NB4 (cell line): ENCODE measurements around the gene CDC16.
"Not testable (repeated sequence)": the region's sequence is repeated elsewhere in the genome, so short reads cannot be mapped to it uniquely, and the experiment has no call there.

Experiments
- CTCF ChIP-seq: IDR thresholded peaks from one replicate; pipeline ENCODE4 v1.5.1; 2012; ENCODE audit warnings: low read depth, low read length
- MYC ChIP-seq: IDR thresholded peaks from 2 replicates; pipeline ENCODE4 v1.6.1; 2011; ENCODE audit warnings: low read depth, low read length
- POLR2A ChIP-seq: IDR thresholded peaks from 2 replicates; pipeline ENCODE4 v1.6.1; 2011; ENCODE audit warnings: mild to moderate bottlenecking; ENCODE audit not compliant: insufficient read length; ENCODE audit errors: extremely low read depth

- not testable (repeated sequence) for TF ChIP-seq POLR2A, CTCF, MYC
Observed at GRCh38 chr13:114199526-114199925, 35.2 kb upstream of the CDC16 start.
